GM23338 (cell line): ENCODE data around the gene KAT6B. TPM values are rescaled to one million over a fixed set of nuclear protein-coding genes. Genes with fewer than 3 reads are reported as not detected.

Experiments used
- ATAC-seq: fragments of 200-7000 bp; cut with Tn5 transposase; 3 replicates; pipeline ENCODE4 v1.9.1; 2020
- DNase-seq: peaks from one replicate; pipeline ENCODE4 v3.0.0-alpha.2; 2015; ENCODE audit warnings: low spot score
- H2AFZ ChIP-seq: fragments of 200-600 bp; sonication (generic); 2 replicates; pipeline ENCODE4 v1.8.0; 2016; ENCODE audit warnings: antibody characterized with exemption, mild to moderate bottlenecking, moderate library complexity
- H3F3A ChIP-seq: fragments of 200-600 bp; sonication (generic); replicated peaks from 2 replicates; pipeline ENCODE4 v1.8.0; 2017; ENCODE audit warnings: antibody characterized with exemption, mixed run types, low read depth
- H3K27ac ChIP-seq: fragments of 200-600 bp; sonication (generic); 2 replicates; pipeline ENCODE4 v1.6.1; 2016; ENCODE audit warnings: low read depth
- H3K27me3 ChIP-seq: fragments of 200-600 bp; sonication (generic); 2 replicates; pipeline ENCODE4 v1.8.0; 2016; ENCODE audit warnings: mild to moderate bottlenecking, mixed run types, moderate library complexity; ENCODE audit not compliant: insufficient read depth
- H3K36me3 ChIP-seq: fragments of 200-600 bp; sonication (generic); 2 replicates; pipeline ENCODE4 v1.8.0; 2016; ENCODE audit warnings: mild to moderate bottlenecking; ENCODE audit not compliant: insufficient read depth
- H3K4me1 ChIP-seq: fragments of 200-600 bp; sonication (generic); 2 replicates; pipeline ENCODE4 v1.8.0; 2016; ENCODE audit warnings: mild to moderate bottlenecking, moderate library complexity; ENCODE audit not compliant: insufficient read depth
- H3K4me2 ChIP-seq: fragments of 200-600 bp; sonication (generic); 2 replicates; pipeline ENCODE4 v1.7.1; 2017; ENCODE audit warnings: mixed run types
- H3K4me3 ChIP-seq: fragments of 200-600 bp; sonication (generic); 2 replicates; pipeline ENCODE4 v1.6.1; 2016; ENCODE audit warnings: mixed run types
- H3K79me2 ChIP-seq: fragments of 200-600 bp; sonication (generic); replicated peaks from 2 replicates; pipeline ENCODE4 v1.8.0; 2017; ENCODE audit warnings: mild to moderate bottlenecking; ENCODE audit not compliant: insufficient read depth
- H3K9me2 ChIP-seq: fragments of 200-600 bp; sonication (generic); 2 replicates; pipeline ENCODE4 v1.8.0; 2017; ENCODE audit not compliant: insufficient read depth
- H4K20me1 ChIP-seq: fragments of 200-600 bp; sonication (generic); replicated peaks from 2 replicates; pipeline ENCODE4 v1.8.0; 2017; ENCODE audit warnings: mild to moderate bottlenecking; ENCODE audit not compliant: insufficient read depth
- H3K27ac Mint-ChIP-seq: 2 replicates; pipeline ENCODE4 v1.8.0; 2020; ENCODE audit warnings: inconsistent platforms, mild to moderate bottlenecking, moderate library complexity, mixed read lengths
- H3K27me3 Mint-ChIP-seq: 3 replicates; pipeline ENCODE4 v1.8.0; 2022; ENCODE audit warnings: low read depth, mild to moderate bottlenecking, moderate library complexity, mixed read lengths, inconsistent platforms; ENCODE audit not compliant: insufficient read depth, poor library complexity
- H3K36me3 Mint-ChIP-seq: 3 replicates; pipeline ENCODE4 v1.8.0; 2021; ENCODE audit warnings: low read depth, mild to moderate bottlenecking, inconsistent platforms, moderate library complexity, mixed read lengths
- H3K4me1 Mint-ChIP-seq: 3 replicates; pipeline ENCODE4 v1.8.0; 2020; ENCODE audit warnings: mild to moderate bottlenecking, inconsistent platforms, mixed read lengths
- H3K4me3 Mint-ChIP-seq: 3 replicates; pipeline ENCODE4 v1.8.0; 2021; ENCODE audit warnings: moderate library complexity, mild to moderate bottlenecking, inconsistent platforms, mixed read lengths
- H3K9me3 Mint-ChIP-seq: 3 replicates; pipeline ENCODE4 v1.8.0; 2020; ENCODE audit warnings: moderate library complexity, mild to moderate bottlenecking, inconsistent platforms, mixed read lengths
- CREB1 ChIP-seq: fragments of 250-450 bp; sonication (Bioruptor Pico); IDR thresholded peaks from 2 replicates; pipeline ENCODE4 v1.5.0; 2020; ENCODE audit warnings: low read depth, mild to moderate bottlenecking, moderate library complexity
- CTCF ChIP-seq, 2 experiments: fragments of 200-600 bp in 1 of 2; sonication (generic) in 1 of 2; conservative IDR thresholded peaks; 2 replicates each; pipeline versions ENCODE4 v1.5.1 to v1.6.1; 2016 to 2017; ENCODE audit warnings: antibody characterized with exemption in 2 of 2, low read depth in 2 of 2, mild to moderate bottlenecking in 2 of 2, moderate library complexity in 1 of 2
- ETS1 ChIP-seq: IDR thresholded peaks from 2 replicates; pipeline ENCODE4 v1.6.1; 2016; ENCODE audit warnings: antibody characterized with exemption
- EZH2 ChIP-seq: fragments of 200-600 bp; sonication (generic); IDR thresholded peaks from one replicate; pipeline ENCODE4 v1.8.0; 2017; ENCODE audit warnings: antibody characterized with exemption, mild to moderate bottlenecking, low read depth; ENCODE audit not compliant: unreplicated experiment
- EZH2phosphoT487 ChIP-seq: fragments of 200-600 bp; sonication (generic); IDR thresholded peaks from one replicate; pipeline ENCODE4 v1.8.1; 2018; ENCODE audit warnings: antibody characterized with exemption; ENCODE audit not compliant: unreplicated experiment
- JUNB ChIP-seq: IDR thresholded peaks from one replicate; pipeline ENCODE4 v1.6.1; 2016; ENCODE audit warnings: antibody characterized with exemption; ENCODE audit not compliant: unreplicated experiment
- NANOG ChIP-seq: IDR thresholded peaks from 2 replicates; pipeline ENCODE4 v1.6.1; 2016; ENCODE audit warnings: antibody characterized with exemption, borderline replicate concordance
- POLR2AphosphoS5 ChIP-seq: IDR thresholded peaks from 2 replicates; pipeline ENCODE4 v1.6.1; 2016; ENCODE audit warnings: antibody characterized with exemption, low read depth
- STAT1 ChIP-seq: IDR thresholded peaks from one replicate; pipeline ENCODE4 v1.6.1; 2016; ENCODE audit warnings: antibody characterized with exemption; ENCODE audit not compliant: unreplicated experiment
- ZNF114 ChIP-seq: fragments of 250-450 bp; sonication (Bioruptor Pico); IDR thresholded peaks from 2 replicates; pipeline ENCODE4 v1.5.0; 2020; ENCODE audit warnings: mild to moderate bottlenecking, moderate library complexity
- ZNF331 ChIP-seq: fragments of 250-450 bp; sonication (Bioruptor Pico); IDR thresholded peaks from 2 replicates; pipeline ENCODE4 v1.5.0; 2020; ENCODE audit warnings: low read depth, mild to moderate bottlenecking, moderate library complexity
- polyA plus RNA-seq: library from polyadenylated mRNA; unstranded; fragments of >200 nt; fragmentation: Nextera tagmentation; extraction: Ambion mirVana; gene quantifications from 2 replicates; pipeline ENCODE4 v1.2.1, GENCODE V29; 2016
- total RNA-seq: library from RNA; depleted of rRNA; stranded (reverse); fragments of >200 nt; shearing (Covaris generic); gene quantifications from 2 replicates; pipeline ENCODE4 v1.2.3, GENCODE V29; 2014
- TF ChIP-seq, protein P1 (sequence below): IDR thresholded peaks from one replicate; pipeline ENCODE4 v1.6.1; 2018; ENCODE audit warnings: antibody characterized with exemption; ENCODE audit not compliant: unreplicated experiment
- TF ChIP-seq, protein P2 (sequence below): fragments of 250-450 bp; sonication (Bioruptor Pico); IDR thresholded peaks from 2 replicates; pipeline ENCODE4 v1.5.0; 2020; ENCODE audit warnings: mild to moderate bottlenecking, moderate library complexity

KAT6B gene
- total and polyA plus RNA-seq, 2 experiments from 2014 or later: 21.3 to 31.4 TPM

GRCh38 chr10:75067272-75067671 lies 240.9 kb downstream of the KAT6B start:
- DNase-seq: no peak
- Histone ChIP-seq H3K27me3 (no peaks in the 10 kb centered on the region), H3F3A (no peaks in the 10 kb centered on the region), H3K9me2 (no peaks in the 10 kb centered on the region; the same call in 1 of the 2 replicates), H3K27ac (no peak overlapping the region), H3K4me2 (no peak overlapping the region), H3K4me1 (0 out of 2 replicates have a peak, but pooled peaks cover 3% of the 10 kb centered on the region), H4K20me1 (no peaks in the 10 kb centered on the region), H3K79me2 (no peaks in the 10 kb centered on the region), H3K4me3 (no peak overlapping the region), H2AFZ (peak overlapping the region; percentile 59; the same call in 1 of the 2 replicates), H3K36me3 (no peaks in the 10 kb centered on the region)
- Mint-ChIP-seq H3K4me1 (peaks cover 3% of the 10 kb centered on the region; the same call in 2 of the 3 replicates), H3K27ac (no peak overlapping the region), H3K36me3 (no peaks in the 10 kb centered on the region), H3K4me3 (no peak overlapping the region), H3K27me3 (peaks cover 5% of the 10 kb centered on the region), H3K9me3 (no peaks in the 10 kb centered on the region)
- TF ChIP-seq POLR2AphosphoS5: no peak
- TF ChIP-seq NANOG: no peak
- no peak for TF ChIP-seq EZH2
- no peak for TF ChIP-seq ETS1
- no peak for TF ChIP-seq STAT1
- TF ChIP-seq EZH2phosphoT487: no peak
- no peak for TF ChIP-seq ZNF114 (CRISPR knock-in tag)
- TF ChIP-seq, protein P1, sequence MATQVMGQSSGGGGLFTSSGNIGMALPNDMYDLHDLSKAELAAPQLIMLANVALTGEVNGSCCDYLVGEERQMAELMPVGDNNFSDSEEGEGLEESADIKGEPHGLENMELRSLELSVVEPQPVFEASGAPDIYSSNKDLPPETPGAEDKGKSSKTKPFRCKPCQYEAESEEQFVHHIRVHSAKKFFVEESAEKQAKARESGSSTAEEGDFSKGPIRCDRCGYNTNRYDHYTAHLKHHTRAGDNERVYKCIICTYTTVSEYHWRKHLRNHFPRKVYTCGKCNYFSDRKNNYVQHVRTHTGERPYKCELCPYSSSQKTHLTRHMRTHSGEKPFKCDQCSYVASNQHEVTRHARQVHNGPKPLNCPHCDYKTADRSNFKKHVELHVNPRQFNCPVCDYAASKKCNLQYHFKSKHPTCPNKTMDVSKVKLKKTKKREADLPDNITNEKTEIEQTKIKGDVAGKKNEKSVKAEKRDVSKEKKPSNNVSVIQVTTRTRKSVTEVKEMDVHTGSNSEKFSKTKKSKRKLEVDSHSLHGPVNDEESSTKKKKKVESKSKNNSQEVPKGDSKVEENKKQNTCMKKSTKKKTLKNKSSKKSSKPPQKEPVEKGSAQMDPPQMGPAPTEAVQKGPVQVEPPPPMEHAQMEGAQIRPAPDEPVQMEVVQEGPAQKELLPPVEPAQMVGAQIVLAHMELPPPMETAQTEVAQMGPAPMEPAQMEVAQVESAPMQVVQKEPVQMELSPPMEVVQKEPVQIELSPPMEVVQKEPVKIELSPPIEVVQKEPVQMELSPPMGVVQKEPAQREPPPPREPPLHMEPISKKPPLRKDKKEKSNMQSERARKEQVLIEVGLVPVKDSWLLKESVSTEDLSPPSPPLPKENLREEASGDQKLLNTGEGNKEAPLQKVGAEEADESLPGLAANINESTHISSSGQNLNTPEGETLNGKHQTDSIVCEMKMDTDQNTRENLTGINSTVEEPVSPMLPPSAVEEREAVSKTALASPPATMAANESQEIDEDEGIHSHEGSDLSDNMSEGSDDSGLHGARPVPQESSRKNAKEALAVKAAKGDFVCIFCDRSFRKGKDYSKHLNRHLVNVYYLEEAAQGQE: no peak
- TF ChIP-seq CREB1 (CRISPR knock-in tag): no peak
- TF ChIP-seq, protein P2, sequence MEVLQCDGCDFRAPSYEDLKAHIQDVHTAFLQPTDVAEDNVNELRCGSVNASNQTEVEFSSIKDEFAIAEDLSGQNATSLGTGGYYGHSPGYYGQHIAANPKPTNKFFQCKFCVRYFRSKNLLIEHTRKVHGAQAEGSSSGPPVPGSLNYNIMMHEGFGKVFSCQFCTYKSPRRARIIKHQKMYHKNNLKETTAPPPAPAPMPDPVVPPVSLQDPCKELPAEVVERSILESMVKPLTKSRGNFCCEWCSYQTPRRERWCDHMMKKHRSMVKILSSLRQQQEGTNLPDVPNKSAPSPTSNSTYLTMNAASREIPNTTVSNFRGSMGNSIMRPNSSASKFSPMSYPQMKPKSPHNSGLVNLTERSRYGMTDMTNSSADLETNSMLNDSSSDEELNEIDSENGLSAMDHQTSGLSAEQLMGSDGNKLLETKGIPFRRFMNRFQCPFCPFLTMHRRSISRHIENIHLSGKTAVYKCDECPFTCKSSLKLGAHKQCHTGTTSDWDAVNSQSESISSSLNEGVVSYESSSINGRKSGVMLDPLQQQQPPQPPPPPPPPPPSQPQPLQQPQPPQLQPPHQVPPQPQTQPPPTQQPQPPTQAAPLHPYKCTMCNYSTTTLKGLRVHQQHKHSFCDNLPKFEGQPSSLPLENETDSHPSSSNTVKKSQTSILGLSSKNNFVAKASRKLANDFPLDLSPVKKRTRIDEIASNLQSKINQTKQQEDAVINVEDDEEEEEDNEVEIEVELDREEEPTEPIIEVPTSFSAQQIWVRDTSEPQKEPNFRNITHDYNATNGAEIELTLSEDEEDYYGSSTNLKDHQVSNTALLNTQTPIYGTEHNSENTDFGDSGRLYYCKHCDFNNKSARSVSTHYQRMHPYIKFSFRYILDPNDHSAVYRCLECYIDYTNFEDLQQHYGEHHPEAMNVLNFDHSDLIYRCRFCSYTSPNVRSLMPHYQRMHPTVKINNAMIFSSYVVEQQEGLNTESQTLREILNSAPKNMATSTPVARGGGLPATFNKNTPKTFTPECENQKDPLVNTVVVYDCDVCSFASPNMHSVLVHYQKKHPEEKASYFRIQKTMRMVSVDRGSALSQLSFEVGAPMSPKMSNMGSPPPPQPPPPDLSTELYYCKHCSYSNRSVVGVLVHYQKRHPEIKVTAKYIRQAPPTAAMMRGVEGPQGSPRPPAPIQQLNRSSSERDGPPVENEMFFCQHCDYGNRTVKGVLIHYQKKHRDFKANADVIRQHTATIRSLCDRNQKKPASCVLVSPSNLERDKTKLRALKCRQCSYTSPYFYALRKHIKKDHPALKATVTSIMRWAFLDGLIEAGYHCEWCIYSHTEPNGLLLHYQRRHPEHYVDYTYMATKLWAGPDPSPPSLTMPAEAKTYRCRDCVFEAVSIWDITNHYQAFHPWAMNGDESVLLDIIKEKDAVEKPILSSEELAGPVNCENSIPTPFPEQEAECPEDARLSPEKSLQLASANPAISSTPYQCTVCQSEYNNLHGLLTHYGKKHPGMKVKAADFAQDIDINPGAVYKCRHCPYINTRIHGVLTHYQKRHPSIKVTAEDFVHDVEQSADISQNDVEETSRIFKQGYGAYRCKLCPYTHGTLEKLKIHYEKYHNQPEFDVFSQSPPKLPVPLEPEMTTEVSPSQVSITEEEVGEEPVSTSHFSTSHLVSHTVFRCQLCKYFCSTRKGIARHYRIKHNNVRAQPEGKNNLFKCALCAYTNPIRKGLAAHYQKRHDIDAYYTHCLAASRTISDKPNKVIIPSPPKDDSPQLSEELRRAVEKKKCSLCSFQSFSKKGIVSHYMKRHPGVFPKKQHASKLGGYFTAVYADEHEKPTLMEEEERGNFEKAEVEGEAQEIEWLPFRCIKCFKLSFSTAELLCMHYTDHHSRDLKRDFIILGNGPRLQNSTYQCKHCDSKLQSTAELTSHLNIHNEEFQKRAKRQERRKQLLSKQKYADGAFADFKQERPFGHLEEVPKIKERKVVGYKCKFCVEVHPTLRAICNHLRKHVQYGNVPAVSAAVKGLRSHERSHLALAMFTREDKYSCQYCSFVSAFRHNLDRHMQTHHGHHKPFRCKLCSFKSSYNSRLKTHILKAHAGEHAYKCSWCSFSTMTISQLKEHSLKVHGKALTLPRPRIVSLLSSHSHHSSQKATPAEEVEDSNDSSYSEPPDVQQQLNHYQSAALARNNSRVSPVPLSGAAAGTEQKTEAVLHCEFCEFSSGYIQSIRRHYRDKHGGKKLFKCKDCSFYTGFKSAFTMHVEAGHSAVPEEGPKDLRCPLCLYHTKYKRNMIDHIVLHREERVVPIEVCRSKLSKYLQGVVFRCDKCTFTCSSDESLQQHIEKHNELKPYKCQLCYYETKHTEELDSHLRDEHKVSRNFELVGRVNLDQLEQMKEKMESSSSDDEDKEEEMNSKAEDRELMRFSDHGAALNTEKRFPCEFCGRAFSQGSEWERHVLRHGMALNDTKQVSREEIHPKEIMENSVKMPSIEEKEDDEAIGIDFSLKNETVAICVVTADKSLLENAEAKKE (CRISPR knock-in tag): no peak
- TF ChIP-seq JUNB: no peak
- no peak for TF ChIP-seq CTCF (conservative IDR thresholded peaks at IDR 0.05; ENCODE audit: low read depth in 2 of 2)
- TF ChIP-seq ZNF331 (CRISPR knock-in tag): no peak
- ATAC-seq: peak; percentile 78
